SK-MEL-5 (cell line): ENCODE results near the gene ATAD3A. TPM values are rescaled to one million over a fixed set of nuclear protein-coding genes. Genes with fewer than 3 reads are reported as not detected.
"Not testable (repeated sequence)": the region's sequence is repeated elsewhere in the genome, so short reads cannot be mapped to it uniquely, and the experiment has no call there.

Source experiments
- DNase-seq: peaks from one replicate; pipeline ENCODE4 v3.0.0-alpha.2; 2016; ENCODE audit warnings: low read depth, low spot score
- in situ Hi-C: cut with HindIII; loops from 2 replicates; pipeline ENCODE4 v1.10.0; 2016; ENCODE audit warnings: low sequenced_read_pairs, high pct_unique_total_duplicates, low pct_unique_long_range_greater_than_20kb
- total RNA-seq: library from RNA; depleted of rRNA; stranded (reverse); fragments of >200 nt; shearing (Covaris generic); gene quantifications from 2 replicates; pipeline ENCODE4 v1.2.3, GENCODE V29; 2014

Gene ATAD3A
- total RNA-seq, 1 experiment from 2014 or later = 36.5 TPM

- in situ Hi-C loops, DNase-seq: not testable (repeated sequence)
Observed at GRCh38 chr1:1533176-1533893, 21.4 kb downstream of the ATAD3A start.

- DNase-seq, in situ Hi-C loops: not testable (repeated sequence)
Observed at GRCh38 chr1:1533894-1534291, 21.9 kb downstream of the ATAD3A start.

- in situ Hi-C loops = no loop called here
- no peak for DNase-seq
Observed at GRCh38 chr1:1534401-1535154, 22.6 kb downstream of the ATAD3A start.

GRCh38 chr1:1535201-1536018 lies 23.4 kb downstream of the ATAD3A start:
- no peak for DNase-seq
- in situ Hi-C loops = no loop called here

GRCh38 chr1:1536019-1536937 lies 24.3 kb downstream of the ATAD3A start:
- no peak for DNase-seq
- in situ Hi-C loops = no loop called here

GRCh38 chr1:1536938-1537546 lies 25.1 kb downstream of the ATAD3A start:
- no peak for DNase-seq
- in situ Hi-C loops = no loop called here

GRCh38 chr1:1537626-1538250 lies 25.8 kb downstream of the ATAD3A start:
- in situ Hi-C loops = no loop called here
- no peak for DNase-seq

- in situ Hi-C loops = no loop called here
Observed at GRCh38 chr1:1538334-1538733, 26.4 kb downstream of the ATAD3A start.

GRCh38 chr1:1538989-1539309 lies 27.0 kb downstream of the ATAD3A start:
- DNase-seq = no peak
- in situ Hi-C loops = no loop called here

More at GRCh38 chr1:1538334-1538733, 26.4 kb downstream of the ATAD3A start:
- no peak for DNase-seq

GRCh38 chr1:1539310-1540089 lies 27.5 kb downstream of the ATAD3A start:
- in situ Hi-C loops = no loop called here
- no peak for DNase-seq

- in situ Hi-C loops = no loop called here
- DNase-seq = no peak
Observed at GRCh38 chr1:1540090-1540817, 28.3 kb downstream of the ATAD3A start, which contains the start of gene TMEM240. Gene TMEM240 (minus strand): TSS chr1:1540624. CDS start chr1:1540346, 278 bp downstream.

GRCh38 chr1:1540818-1541628 lies 29.1 kb downstream of the ATAD3A start:
- in situ Hi-C loops = no loop called here
- DNase-seq = no peak

- in situ Hi-C loops = no loop called here
- DNase-seq = no peak
Observed at GRCh38 chr1:1541956-1542765, 30.2 kb downstream of the ATAD3A start.
